Measurements from ENCODE around the gene KNCN.

DNA sequence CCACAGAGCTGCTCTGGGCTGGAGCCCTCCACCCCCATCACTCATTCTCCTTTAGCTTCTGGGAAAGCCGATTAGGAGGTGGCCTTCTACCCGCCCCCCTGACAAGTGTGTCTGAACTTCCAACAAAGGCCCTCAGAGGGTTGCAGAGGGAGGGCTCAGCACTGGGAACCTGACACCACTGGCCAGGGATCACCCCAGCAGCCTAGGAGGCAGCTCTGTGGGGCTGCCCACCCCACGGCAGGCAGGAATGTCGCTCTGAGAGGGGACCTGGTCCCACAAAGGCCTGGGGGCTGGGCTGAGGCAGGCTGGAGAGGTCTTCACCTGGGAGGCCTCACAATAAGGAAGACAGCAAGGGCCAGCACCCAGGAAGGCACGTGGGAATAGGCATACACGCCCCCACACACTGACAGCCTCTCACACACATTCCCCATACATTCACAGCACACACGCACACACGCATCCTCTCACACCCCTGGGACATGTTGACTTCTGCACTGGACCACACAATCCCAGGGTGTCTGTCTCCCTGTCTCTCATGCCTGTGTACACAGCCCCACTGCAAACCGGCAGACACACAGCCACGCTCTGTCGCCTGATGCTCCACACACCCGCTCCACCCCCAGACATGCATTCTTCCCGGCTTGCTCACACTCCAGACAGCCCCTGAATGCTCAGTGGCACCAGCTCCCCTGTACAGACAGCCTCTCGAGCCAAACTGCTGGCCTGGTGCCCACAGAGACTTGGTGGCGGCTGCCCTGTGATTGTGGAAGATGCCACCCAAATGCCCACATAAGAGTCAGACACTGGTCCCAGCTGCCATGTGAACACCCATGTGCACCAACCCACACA lies 31.2 kb downstream of the KNCN start:
- TF ChIP-seq, protein P1, sequence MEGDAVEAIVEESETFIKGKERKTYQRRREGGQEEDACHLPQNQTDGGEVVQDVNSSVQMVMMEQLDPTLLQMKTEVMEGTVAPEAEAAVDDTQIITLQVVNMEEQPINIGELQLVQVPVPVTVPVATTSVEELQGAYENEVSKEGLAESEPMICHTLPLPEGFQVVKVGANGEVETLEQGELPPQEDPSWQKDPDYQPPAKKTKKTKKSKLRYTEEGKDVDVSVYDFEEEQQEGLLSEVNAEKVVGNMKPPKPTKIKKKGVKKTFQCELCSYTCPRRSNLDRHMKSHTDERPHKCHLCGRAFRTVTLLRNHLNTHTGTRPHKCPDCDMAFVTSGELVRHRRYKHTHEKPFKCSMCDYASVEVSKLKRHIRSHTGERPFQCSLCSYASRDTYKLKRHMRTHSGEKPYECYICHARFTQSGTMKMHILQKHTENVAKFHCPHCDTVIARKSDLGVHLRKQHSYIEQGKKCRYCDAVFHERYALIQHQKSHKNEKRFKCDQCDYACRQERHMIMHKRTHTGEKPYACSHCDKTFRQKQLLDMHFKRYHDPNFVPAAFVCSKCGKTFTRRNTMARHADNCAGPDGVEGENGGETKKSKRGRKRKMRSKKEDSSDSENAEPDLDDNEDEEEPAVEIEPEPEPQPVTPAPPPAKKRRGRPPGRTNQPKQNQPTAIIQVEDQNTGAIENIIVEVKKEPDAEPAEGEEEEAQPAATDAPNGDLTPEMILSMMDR (IDR thresholded peaks at IDR 0.05; ENCODE audit: low read depth, low read length), result no peak
- no peak for TF ChIP-seq EZH2phosphoT487 (IDR thresholded peaks at IDR 0.05; ENCODE audit: low read depth)
